ENCODE data around the gene SULT1A4.
"Not testable (repeated sequence)": the region's sequence is repeated elsewhere in the genome, so short reads cannot be mapped to it uniquely, and the experiment has no call there.

Gene SULT1A4

DNA sequence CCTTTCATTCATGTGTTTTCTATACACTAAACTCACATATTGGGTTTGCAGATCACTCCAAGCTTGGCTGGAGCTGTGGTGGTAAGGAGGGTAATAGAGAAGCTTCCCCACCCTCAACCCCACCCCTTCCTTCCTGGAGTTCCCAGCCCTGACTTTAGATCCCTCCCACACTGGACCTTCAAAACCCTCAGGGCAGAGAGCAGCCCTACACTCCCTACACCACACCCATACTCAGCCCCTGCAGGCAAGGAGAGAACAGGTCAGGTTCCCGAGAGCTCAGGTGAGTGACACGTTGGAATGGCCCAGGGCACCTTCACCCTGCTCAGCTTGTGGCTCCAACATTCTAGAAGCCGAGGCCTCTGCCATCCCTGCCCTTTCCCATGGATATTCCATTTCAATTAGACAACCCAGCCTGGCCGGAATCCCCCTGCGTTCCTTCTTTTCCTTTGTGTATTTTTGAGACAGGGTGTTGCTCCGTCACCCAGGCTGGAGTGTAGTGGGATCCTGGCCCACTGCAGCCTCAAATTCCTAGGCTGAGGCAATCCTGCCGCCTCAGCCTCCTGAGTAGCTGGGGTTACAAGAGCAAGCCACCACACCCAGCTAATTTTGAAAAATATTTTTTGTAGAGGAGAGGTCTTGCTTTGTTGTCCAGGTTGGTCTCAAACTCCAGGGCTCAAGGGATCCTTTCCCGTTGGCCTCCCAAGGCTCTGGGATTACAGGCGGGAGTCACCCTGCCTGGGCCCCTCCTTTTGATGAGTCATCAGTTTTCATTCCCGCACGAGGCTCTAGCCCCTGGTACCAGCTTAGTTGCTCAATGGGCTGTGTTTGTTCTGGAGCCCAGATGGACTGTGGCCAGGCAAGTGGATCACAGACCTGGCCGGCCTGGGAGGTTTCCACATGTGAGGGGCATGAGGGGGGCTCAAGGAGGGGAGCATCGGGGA is at the start of gene SULT1A4:
Gene SULT1A4, plus strand, starts transcription at position 208 of the 941 bp plus-strand sequence. CDS start 1,473 bp downstream, outside the sequence.
- not testable (repeated sequence) for DNase-seq (ENCODE audit: low read depth, low spot score)

- DNase-seq (ENCODE audit: low read depth, low spot score), result not testable (repeated sequence)
Observed at GRCh38 chr16:29423587-29423986, 36.1 kb upstream of the SULT1A4 start.

DNA sequence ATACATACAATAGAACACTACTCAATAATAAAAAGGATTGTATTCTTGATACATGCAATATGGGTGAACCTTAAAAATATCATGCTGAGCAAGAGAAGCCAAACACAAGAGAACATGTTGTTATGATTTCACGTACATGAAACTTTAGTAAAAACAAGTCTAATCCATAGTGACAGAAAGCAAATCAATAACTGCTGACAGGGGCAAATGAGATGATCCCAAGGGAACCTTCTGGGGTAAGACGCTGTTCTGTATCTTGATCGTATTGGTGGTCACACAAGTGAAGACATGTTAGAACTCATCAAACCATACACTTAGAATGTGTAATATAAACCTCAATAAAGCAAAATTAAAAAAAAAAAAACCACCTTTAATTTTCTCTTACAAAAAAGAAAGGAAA is 34.3 kb upstream of the SULT1A4 start:
- DNase-seq (ENCODE audit: low read depth, low spot score), result not testable (repeated sequence)

- DNase-seq (ENCODE audit: low read depth, low spot score), result not testable (repeated sequence)
Observed at GRCh38 chr16:29453754-29454153, 6.0 kb upstream of the SULT1A4 start.

DNA sequence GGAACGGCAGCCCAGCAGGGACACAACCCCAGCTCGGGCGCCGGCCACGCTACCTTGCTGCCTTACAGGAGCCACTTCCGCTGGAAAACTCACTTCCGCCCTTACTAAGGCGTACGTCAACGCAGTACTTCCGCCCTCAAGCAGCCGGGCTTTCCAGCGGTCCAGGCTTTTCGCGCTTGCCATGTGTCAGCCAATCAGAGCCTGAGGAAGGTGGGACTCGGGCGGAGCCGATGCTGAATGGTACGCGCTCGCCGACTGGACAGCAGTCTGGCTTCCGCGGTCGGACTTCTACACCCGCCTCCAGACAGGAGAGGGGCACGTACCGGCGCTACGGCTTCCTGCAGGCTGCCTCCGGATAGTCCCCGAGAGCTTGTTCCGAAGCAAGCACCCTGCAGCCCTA is 5.4 kb upstream of the SULT1A4 start, which contains the start of the genes BOLA2 and SLX1B:
Gene BOLA2, minus strand, starts transcription at position 83 of the 400 bp plus-strand sequence. CDS start 98 bp downstream, outside the sequence.
Gene SLX1B, plus strand, starts transcription at position 265 of the 400 bp plus-strand sequence.
- not testable (repeated sequence) for DNase-seq (ENCODE audit: low read depth, low spot score)

- DNase-seq (ENCODE audit: low read depth, low spot score), result not testable (repeated sequence)
Observed at GRCh38 chr16:29454828-29455227, 4.9 kb upstream of the SULT1A4 start.

GRCh38 chr16:29457660-29458059 is 2.1 kb upstream of the SULT1A4 start:
- not testable (repeated sequence) for DNase-seq (ENCODE audit: low read depth, low spot score)

DNA sequence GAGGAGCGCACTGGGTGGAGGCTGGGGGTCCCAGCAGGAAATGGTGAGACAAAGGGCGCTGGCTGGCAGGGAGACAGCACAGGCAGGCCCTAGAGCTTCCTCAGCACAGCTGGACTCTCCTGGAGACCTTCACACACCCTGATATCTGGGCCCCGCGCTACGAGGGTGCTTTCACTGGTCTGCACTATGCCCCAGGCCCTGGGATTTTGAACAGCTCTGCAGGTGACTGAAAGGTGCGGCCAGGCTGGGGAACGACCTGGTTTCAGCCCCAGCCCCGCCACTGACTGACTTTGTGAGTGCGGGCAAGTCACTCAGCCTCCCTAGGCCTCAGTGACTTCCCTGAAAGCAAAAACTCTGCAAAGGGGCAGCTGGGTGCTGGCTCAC is 926 bp downstream of the SULT1A4 start:
- DNase-seq (ENCODE audit: low read depth, low spot score), result not testable (repeated sequence)

DNA sequence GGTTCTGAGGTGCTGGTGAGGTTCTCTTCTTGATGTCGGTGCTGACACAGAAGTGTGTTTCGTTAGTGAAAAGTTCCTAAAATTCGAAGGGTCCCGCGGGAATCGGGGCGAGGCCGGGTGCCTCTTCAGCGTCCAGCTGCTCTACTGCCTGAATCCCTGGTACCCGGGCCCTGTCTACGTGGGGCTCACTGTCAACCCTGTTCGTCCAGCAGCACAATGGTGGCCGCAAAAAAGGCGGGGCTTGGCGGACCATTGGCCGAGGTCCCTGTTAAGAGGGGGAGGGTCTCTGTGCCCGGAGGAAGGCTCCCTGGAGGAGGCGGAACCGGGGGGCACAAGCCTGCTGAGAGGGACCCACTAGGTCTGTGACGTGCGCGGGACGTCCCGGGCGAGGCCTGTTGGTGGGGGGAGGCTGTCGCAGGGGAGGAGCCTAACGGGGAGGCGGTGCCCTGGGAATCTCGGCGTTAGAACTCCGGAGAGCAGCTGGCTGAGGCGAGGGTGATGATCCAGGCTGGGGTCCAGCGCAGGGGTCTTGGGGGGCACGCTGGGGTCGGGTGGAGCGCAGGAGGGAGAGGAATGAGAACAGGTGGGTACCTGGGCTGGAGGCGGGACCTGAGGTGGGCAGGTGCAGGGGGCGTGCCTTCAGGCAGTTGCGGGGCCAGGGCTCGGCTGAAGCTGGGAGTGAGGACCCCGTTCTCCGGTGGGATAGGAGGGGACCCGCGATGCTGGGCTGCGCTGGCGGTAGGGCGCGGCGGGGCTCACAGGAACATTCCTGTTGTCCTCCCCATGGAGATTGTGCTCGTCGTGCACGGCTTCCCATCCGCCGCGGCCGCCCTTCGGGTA is 6.5 kb downstream of the SULT1A4 start:
- not testable (repeated sequence) for DNase-seq (ENCODE audit: low read depth, low spot score)

GRCh38 chr16:29466904-29467303 is 7.2 kb downstream of the SULT1A4 start:
- DNase-seq (ENCODE audit: low read depth, low spot score), result not testable (repeated sequence)

GRCh38 chr16:29467654-29468366 is 8.1 kb downstream of the SULT1A4 start:
- not testable (repeated sequence) for DNase-seq (ENCODE audit: low read depth, low spot score)

- not testable (repeated sequence) for DNase-seq (ENCODE audit: low read depth, low spot score)
Observed at GRCh38 chr16:29469660-29470059, 9.9 kb downstream of the SULT1A4 start.

GRCh38 chr16:29472065-29472464 is 12.4 kb downstream of the SULT1A4 start:
- not testable (repeated sequence) for DNase-seq (ENCODE audit: low read depth, low spot score)

GRCh38 chr16:29482276-29482675 is 22.6 kb downstream of the SULT1A4 start:
- not testable (repeated sequence) for DNase-seq (ENCODE audit: low read depth, low spot score)

DNA sequence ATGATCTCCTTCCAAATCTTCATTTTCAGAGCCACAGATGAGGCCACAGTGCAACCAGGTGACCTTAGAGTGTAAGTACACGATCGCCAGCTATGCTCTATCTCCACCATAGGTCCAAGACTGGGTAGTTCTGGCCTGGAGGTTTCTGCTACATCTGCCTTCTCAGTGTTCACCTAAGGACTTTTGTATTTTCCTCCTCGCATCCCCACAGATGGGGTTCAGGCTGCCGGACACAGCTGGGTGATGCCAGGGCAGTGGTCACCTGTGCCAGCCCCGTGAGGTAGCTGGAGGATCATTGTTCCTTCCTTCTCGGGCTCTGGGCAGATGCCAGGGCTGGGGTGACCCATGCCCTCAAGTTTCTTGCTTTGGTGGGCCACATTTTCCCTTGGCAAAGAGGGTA is 46.6 kb downstream of the SULT1A4 start, which contains the start of gene NPIPB12:
Gene NPIPB12, minus strand, starts transcription at position 101 of the 400 bp plus-strand sequence.
- not testable (repeated sequence) for DNase-seq (ENCODE audit: low read depth, low spot score)

Data from smooth muscle cell of the brain vasculature (primary cell).